GM12864 (cell line): ENCODE results near the gene TBCA.
"Not testable (repeated sequence)": the region's sequence is repeated elsewhere in the genome, so short reads cannot be mapped to it uniquely, and the experiment has no call there.

Experiments
- DNase-seq: peaks from one replicate; pipeline ENCODE4 v3.0.0-alpha.2; 2011; ENCODE audit warnings: low read depth
- H3K4me3 ChIP-seq: 2 replicates; pipeline ENCODE4 v1.5.1; 2011; ENCODE audit warnings: mild to moderate bottlenecking, low read depth, low read length, control low read depth
- CTCF ChIP-seq: IDR thresholded peaks from 2 replicates; pipeline ENCODE4 v1.5.1; 2011; ENCODE audit warnings: low read depth, mild to moderate bottlenecking, moderate library complexity, low read length, control low read depth, inconsistent platforms; ENCODE audit errors: missing control alignments

The TBCA gene

GRCh38 chr5:77761606-77762005 is 14.5 kb downstream of the TBCA start:
- TF ChIP-seq CTCF = no peak
- no peak for DNase-seq
- H3K4me3 ChIP-seq = no peak overlapping the region

GRCh38 chr5:77758141-77758938 is 17.8 kb downstream of the TBCA start:
- no peak for DNase-seq
- no peak overlapping the region for H3K4me3 ChIP-seq
- TF ChIP-seq CTCF = no peak

GRCh38 chr5:77751328-77752023 is 24.7 kb downstream of the TBCA start:
- DNase-seq = no peak
- no peak for TF ChIP-seq CTCF
- no peak overlapping the region for H3K4me3 ChIP-seq

- H3K4me3 ChIP-seq, DNase-seq: not testable (repeated sequence)
These were observed 25.2 kb downstream of the TBCA start for GRCh38 chr5:77750928-77751327.

GRCh38 chr5:77748160-77748559 is 28.0 kb downstream of the TBCA start:
- TF ChIP-seq CTCF = no peak
- H3K4me3 ChIP-seq = no peak overlapping the region
- DNase-seq = no peak

- no peak overlapping the region for H3K4me3 ChIP-seq
- TF ChIP-seq CTCF = no peak
- DNase-seq = no peak
These were observed 32.0 kb downstream of the TBCA start for GRCh38 chr5:77744116-77744515.

GRCh38 chr5:77743181-77743580 is 33.0 kb downstream of the TBCA start:
- H3K4me3 ChIP-seq = no peak overlapping the region
- no peak for TF ChIP-seq CTCF
- DNase-seq = no peak
